Activated effector memory CD4-positive, alpha-beta T cell treated with Interleukin-2 at 50 U/mL for 16 hours (primary cell): Measurements from ENCODE around the gene MIOS.
"Not testable (repeated sequence)": the region's sequence is repeated elsewhere in the genome, so short reads cannot be mapped to it uniquely, and the experiment has no call there.

Experiments used
- DNase-seq: peaks from one replicate; pipeline ENCODE4 v3.0.0-alpha.2; 2020

Gene MIOS

DNA sequence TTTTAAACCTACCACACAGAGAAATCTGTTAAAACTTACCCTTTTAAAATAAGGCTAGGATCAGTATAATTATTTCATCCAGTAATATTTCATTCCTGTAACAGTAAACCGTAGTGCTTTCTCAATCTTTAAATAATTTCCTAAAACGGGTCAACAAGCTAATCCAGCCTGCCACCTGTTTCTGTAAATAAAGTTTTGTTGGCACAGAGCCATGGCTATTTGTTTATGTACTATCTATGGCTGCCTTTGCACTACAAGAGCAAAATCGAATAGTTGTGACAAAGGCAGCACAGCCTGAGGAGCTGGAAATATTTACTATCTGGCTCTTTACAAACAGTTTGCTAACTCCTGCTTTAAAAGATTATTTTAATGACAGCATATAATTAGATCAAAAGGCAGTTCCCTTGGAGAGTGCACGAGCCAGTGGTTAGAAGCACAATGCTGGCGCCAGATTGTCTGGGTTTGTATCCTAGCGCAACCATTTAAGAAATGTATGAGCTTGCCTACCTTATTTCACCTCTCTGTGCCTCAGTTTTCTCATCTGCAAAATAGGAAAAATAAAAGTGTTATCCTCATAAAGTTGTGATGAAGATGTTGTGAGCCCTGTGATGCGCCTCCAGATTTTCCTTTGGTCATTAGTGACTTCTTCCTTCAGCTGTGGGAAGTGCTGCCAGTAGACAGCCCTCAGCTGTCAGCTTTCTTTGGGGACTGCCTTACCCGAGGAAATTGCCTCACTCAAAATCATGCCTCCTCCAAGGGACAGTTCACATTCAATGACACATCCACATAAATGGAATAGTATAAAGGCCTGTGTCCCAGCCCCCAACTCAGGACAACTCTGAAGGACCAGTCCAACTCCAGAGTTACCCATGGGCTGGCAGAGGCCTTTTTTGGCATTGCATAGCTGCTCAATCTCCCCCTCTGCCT, 11.8 kb upstream of the MIOS start:
- no peak for DNase-seq

- DNase-seq: no peak
Measured at GRCh38 chr7:7556852-7557251, 9.8 kb upstream of the MIOS start.

GRCh38 chr7:7557252-7557651, 9.4 kb upstream of the MIOS start:
- DNase-seq: no peak

DNA sequence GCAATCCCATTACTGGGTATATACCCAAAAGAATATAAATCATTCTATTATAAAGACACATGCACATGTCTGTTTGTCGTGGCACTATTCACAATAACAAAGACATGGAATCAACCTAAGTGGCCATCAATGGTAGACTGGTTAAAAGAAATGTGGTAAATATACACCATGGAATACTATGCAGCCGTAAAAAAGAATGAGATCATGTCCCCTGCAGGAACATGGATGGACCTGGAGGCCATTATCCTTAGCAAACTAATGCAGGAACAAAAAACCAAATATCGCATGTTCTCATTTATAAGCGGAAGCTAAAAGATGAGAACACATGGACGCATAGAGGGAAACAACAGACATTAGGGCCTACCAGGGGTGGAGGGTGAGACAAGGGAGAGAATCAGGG, 5.1 kb upstream of the MIOS start:
- DNase-seq: not testable (repeated sequence)

- DNase-seq: no peak
Measured at GRCh38 chr7:7562736-7563135, 3.9 kb upstream of the MIOS start.

DNA sequence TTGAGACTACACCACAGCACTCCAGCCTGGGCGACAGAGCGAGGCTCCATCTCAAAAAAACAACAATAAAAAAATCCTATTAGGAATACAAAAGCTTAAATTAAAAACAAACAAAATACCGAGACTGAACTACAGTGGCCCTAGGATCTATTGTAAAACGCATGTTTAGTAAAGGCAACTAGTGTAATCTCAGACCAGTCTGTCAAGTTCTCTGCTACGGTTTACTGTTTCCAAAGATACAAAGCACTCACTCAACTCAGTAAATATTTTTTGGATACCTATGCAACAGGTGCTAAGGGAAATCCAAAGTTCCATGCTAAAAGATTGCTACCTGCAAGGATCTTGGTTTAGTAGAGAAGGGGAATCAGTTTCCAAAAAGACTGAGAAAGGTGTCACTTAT, 3.4 kb upstream of the MIOS start:
- DNase-seq: no peak

DNA sequence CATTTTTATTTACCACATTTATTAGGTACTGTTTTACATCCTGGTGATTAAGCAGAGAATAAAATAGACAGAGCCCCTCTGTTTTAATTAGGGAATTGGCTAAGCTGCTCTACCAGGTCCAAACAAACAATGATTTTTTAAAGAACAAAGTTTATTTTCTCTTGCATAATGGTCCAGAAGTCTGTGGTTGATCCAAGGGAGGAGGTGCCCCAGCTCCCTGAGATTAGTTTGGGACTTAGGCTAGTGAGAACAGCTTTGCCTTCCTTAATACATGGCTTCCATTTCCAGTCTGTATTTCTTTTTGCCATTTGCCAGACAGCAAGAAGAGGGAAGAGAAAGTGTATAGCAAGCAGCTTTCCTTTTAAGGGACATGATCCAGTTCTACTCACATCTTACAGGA, 2.9 kb upstream of the MIOS start:
- no peak for DNase-seq

- no peak for DNase-seq
Measured at GRCh38 chr7:7564323-7564780, 2.3 kb upstream of the MIOS start.

- DNase-seq: no peak
Measured at GRCh38 chr7:7565018-7565680, 1.5 kb upstream of the MIOS start.

GRCh38 chr7:7565746-7566650, 686 bp upstream of the MIOS start:
- DNase-seq: no peak

DNA sequence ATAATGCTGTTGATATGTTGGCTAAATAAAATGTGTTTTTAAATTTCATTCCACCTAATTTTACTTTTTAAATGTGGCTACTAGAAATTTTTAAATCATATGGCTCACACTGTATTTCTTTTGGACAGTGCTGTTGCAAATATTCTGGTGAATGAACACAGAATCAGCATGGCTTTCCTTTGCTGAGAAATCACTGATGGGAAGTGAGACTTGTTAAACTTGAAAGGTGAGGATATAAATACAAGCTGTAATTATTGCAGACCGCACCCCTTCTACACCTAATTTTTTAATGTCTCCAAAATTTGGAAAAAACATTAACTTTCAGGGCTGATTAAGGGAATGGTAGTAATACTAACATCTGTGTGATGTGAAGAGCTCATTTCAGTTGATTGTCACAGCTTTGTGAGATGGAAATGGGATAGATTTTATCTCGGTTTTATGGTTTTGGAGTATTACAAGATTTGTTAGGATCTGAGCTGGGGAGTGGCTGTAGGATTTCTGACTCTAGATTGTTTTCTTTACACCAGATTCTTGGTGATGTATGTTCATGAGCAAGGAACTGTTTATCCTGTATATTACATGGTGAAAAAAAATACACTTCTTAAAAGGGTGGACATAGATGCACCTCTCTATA, 1.3 kb downstream of the MIOS start:
- DNase-seq: no peak

- no peak for DNase-seq
Measured at GRCh38 chr7:7568553-7568952, 1.9 kb downstream of the MIOS start.

DNA sequence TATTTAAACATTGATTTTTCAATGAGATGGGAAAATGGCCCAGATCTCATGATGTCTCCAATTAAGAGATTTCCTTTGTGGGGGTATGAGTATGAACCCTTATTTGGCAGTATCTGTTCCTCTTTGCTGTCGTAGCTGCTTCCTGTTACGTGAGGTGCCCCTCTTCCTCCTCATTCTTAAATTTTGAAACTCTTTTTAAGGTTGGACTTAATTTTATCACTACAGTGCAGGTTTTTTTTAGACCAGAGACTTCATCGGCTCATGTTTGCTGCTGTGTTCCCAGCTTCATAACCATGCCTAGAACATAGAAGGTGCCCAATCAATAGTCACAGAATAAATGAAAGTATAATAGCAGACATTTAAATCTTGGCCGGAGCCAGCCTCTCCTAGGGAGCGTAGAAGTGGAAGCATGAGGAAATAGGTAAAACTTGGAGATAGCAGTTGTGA, 2.4 kb downstream of the MIOS start:
- DNase-seq: no peak

GRCh38 chr7:7569615-7570014, 2.9 kb downstream of the MIOS start:
- no peak for DNase-seq

GRCh38 chr7:7570584-7570983, 3.9 kb downstream of the MIOS start:
- no peak for DNase-seq

DNA sequence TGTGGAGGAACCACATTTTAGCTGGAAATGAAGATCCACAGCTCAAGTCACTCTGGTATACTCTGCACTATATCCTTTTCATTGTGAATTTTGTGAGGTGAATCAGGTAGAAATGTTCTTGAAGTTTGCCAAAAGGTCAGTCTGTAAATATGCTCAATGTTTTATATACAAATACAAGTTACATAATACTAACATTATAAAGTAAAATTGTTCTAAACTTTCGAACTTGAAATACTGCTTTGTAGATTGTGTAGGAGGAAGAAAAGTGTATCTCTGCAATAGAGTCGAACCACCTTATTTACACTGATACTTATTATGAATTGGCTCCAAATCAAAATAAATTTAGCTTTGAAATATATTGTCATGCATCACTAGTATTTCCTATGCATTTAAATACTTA, 7.0 kb downstream of the MIOS start:
- no peak for DNase-seq

GRCh38 chr7:7576344-7576743, 9.7 kb downstream of the MIOS start:
- DNase-seq: no peak

GRCh38 chr7:7577888-7578287, 11.2 kb downstream of the MIOS start:
- DNase-seq: no peak

DNA sequence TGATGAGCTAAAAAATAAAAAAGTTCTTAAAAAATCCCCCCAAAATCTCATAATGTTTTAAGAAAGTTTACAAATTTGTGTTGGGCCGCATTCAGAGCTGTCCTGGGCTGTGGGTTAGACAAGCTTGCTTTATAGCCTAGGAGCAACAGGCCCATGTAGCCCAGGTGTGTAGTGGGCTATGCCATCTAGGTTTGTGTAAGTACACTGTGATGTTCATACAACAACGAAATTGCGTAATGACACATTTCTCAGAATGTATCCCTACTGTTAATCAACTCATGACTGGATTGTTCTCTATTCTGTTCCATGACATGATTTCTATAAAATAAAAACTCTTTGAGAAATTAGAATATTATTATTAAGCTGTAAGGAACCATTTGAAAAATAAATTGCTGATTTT, 13.0 kb downstream of the MIOS start:
- no peak for DNase-seq

DNA sequence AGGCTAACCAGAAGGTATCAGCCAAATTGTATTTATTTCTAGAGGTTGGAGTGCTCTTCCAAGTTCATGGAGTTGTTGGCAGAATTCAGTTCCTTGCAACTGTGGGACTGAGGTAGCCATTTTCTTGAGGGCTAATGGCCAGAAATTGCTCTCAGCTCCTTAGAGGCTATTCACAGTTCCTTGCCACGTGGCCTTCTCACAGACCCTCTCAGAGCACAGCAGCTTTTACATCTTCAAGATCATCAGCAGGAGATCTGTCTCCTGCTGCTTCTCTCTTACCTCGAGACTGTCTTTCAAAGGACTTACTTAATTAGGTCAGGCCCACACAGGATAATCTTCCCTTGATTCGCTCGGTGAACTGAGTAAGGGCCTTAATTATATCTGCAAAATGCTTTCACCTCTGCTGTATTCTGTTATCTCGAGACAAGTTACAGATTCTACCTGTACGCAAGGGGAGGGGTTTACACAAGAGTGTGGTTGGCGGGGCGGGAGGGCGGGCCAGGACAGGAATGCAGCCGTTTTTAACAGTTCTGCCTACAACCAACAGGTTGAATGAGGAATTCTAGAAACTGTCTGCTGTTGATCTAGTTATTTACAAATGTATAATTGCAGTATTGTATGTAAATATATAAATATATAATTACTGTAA, 15.0 kb downstream of the MIOS start:
- DNase-seq: no peak

GRCh38 chr7:7582596-7582995, 15.9 kb downstream of the MIOS start:
- DNase-seq: no peak

DNA sequence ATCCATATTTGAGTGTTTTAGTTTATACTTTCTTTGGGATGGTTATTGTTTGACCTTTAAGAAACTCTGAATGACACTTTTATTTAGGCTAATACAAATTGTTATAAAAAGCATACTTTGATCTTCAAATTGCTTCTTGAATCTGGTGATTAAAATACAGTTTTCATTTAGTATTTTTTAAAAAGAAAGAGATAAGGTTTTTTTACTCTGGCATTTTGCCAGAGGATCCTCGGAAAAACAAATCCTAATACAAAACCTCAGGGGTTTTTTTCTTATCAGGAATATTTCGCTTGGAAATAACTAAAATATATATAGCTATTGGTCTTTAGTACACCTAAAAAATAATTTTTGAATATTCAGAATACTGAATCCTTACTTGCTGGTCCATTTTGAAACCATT, 17.0 kb downstream of the MIOS start:
- DNase-seq: no peak
